Astrocyte (in vitro differentiated cells and primary cell): ENCODE results near the gene RPS25.

Source experiments
- CTCF ChIP-seq: IDR thresholded peaks from 2 replicates; pipeline ENCODE4 v1.5.1; 2011; ENCODE audit warnings: low read depth, mild to moderate bottlenecking, inconsistent platforms, low read length, moderate library complexity; ENCODE audit not compliant: insufficient read depth
- EZH2 ChIP-seq: IDR thresholded peaks from 2 replicates; pipeline ENCODE4 v1.6.1; 2012; ENCODE audit warnings: mild to moderate bottlenecking, low read length, inconsistent platforms; ENCODE audit not compliant: insufficient read depth

GRCh38 chr11:119031912-119032280, 13.8 kb upstream of the RPS25 start:
- TF ChIP-seq CTCF (no peak), EZH2 (no peak)
